ENCODE results near the gene DNAJC6. TPM values are rescaled to one million over a fixed set of nuclear protein-coding genes. Genes with fewer than 3 reads are reported as not detected.
"Not testable (repeated sequence)": the region's sequence is repeated elsewhere in the genome, so short reads cannot be mapped to it uniquely, and the experiment has no call there.

DNAJC6 gene
- total and polyA plus RNA-seq, 12 donors: 0.88 to 10.5 (median 5.2) TPM

DNA sequence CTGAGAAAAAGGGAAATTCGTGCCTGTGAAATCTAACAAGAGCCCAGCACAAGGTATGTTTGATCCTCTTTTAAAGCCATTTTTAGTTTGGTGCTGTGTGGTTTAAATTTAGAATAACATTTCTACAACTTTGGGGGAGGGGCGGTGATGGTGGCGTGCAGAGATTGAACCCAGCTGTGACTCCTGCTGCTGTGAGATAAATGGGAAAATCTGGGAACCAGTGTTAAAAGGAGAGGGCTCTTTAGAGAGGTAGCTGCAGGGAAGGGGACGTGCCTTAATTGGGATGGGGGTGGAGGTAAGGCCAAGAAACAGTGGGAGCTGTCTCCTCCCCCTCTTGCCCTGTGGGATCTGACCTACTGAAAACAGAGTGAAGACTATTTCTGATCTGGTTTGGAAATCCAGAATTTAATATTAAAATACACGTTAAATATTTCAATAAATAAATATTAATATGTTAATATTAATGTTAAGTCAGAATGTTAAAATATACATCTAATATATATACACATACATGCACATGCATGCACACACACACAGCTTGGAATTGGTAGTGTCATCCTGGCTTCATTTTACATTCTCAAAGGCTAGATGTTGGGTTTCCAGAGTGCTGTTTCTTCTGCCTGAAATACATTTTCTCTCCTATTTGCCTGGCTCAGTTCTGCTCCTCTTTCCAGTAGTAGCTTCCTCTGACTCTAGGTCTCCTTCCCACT lies 30.1 kb upstream of the DNAJC6 start:
- peak overlapping the region in 6 of 10 donors; percentile 7 to 30 (median 10) for H3K4me3 ChIP-seq
- intact Hi-C loops (cut with DNase I): no loop called here
- H3K4me1 ChIP-seq: peaks cover 0 to 28% (median 18%) of the 10 kb centered on the region in 9 donors
- TF ChIP-seq, protein P1, sequence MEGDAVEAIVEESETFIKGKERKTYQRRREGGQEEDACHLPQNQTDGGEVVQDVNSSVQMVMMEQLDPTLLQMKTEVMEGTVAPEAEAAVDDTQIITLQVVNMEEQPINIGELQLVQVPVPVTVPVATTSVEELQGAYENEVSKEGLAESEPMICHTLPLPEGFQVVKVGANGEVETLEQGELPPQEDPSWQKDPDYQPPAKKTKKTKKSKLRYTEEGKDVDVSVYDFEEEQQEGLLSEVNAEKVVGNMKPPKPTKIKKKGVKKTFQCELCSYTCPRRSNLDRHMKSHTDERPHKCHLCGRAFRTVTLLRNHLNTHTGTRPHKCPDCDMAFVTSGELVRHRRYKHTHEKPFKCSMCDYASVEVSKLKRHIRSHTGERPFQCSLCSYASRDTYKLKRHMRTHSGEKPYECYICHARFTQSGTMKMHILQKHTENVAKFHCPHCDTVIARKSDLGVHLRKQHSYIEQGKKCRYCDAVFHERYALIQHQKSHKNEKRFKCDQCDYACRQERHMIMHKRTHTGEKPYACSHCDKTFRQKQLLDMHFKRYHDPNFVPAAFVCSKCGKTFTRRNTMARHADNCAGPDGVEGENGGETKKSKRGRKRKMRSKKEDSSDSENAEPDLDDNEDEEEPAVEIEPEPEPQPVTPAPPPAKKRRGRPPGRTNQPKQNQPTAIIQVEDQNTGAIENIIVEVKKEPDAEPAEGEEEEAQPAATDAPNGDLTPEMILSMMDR (IDR thresholded peaks at IDR 0.05): no peak
- no peaks in the 10 kb centered on the region for H3K27me3 ChIP-seq
- ATAC-seq (peak in 7 of 8 donors; percentile 22 to 78 (median 53)), DNase-seq (peak; percentile 15 to 42)
- no peaks in the 10 kb centered on the region for H3K36me3 ChIP-seq
- H3K27ac ChIP-seq: peak overlapping the region in 7 of 10 donors; percentile 37 to 81 (median 64)
- 19 to 23% methylated on average over 5 of the region's 5 CpGs for WGBS, 2 donors
- H3K9me3 ChIP-seq: no peaks in the 10 kb centered on the region

DNA sequence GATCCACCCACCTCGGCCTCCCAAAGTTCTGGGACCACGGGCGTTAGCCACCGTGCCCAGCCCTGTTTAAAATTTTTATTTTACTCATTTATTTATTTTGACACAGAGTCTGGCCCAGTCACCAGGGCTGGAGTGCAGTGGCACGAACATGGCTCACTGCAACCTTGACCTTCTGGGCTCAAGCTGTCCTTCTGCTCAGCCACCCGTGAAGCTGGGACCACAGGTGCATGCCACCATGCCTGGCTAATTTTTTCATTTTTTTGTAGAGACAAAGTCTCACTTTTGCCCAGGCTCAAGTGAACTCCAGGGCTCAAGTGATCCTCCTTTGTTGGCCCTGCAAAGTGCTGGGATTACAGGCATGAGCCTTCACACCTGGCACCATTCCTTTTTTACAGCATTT lies 27.5 kb upstream of the DNAJC6 start:
- Histone ChIP-seq H3K27ac (peak overlapping the region in 1 of 10 donors; percentile 2), H3K9me3 (no peaks in the 10 kb centered on the region), H3K27me3 (no peaks in the 10 kb centered on the region), H3K4me1 (peaks cover 0 to 28% (median 18%) of the 10 kb centered on the region in 9 donors), H3K36me3 (no peaks in the 10 kb centered on the region), H3K4me3 (no peak overlapping the region)
- TF ChIP-seq, protein P1 (IDR thresholded peaks at IDR 0.05): no peak
- DNase-seq (no peak), ATAC-seq (no peak)
- intact Hi-C loops (cut with DNase I): no loop called here
- 83 to 92% methylated on average over 6 of the region's 6 CpGs for WGBS, 2 donors

DNA sequence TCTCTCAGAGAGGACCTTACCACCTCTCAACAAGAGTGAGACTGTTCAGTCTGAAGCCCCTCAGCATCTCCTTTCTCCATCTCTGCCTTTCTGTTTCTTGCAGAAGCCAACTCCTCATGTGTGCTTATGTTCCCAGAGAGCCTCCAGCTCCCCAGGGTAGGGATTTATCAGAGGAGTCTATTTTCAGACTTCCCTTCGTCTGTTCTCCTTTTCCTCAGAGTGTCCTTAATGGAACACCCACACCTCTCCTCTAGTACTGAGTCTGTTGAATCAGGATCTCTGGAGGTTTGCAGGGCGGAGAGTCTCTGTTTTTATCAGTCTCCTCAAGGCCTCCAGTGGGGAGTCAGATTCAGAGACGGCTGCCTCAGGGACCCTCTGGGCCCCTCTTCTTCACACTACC lies 25.1 kb upstream of the DNAJC6 start:
- no peaks in the 10 kb centered on the region for H3K27me3 ChIP-seq
- no peaks in the 10 kb centered on the region for H3K36me3 ChIP-seq
- no peaks in the 10 kb centered on the region for H3K9me3 ChIP-seq
- H3K4me3 ChIP-seq: no peak overlapping the region
- TF ChIP-seq, protein P1 (IDR thresholded peaks at IDR 0.05): no peak
- 47 to 52% methylated on average over 3 of the region's 3 CpGs for WGBS, 2 donors
- ATAC-seq (peak in 7 of 8 donors; percentile 38 to 88 (median 74)), DNase-seq (peak in 1 of 2 donors; percentile 11)
- H3K27ac ChIP-seq: peak overlapping the region in 4 of 10 donors; percentile 38 to 60 (median 48)
- intact Hi-C loops (cut with DNase I): no loop called here
- H3K4me1 ChIP-seq: peaks cover 0 to 10% (median 6%) of the 10 kb centered on the region in 9 donors

DNA sequence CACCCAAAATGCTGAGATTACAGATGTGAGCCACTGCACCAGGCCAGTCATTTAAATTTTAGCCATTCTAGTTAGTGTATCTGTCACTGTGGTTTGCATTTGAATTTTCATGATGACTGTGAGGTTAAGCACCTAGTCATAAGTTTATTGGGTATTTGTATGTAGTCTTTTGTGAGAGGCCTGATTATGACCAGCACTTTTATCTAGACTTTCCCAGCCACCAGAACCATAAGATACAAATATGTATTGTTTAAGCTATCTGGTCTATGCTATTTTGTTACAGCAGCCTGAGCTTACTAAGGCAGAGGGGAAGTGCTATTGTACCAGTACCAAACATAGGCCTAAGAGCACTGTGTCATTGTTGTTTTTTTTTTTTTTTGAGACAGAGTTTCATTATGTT lies 19.9 kb upstream of the DNAJC6 start:
- Histone ChIP-seq H3K4me3 (no peak overlapping the region), H3K36me3 (no peaks in the 10 kb centered on the region), H3K27ac (no peak overlapping the region), H3K4me1 (no peaks in the 10 kb centered on the region), H3K27me3 (no peaks in the 10 kb centered on the region), H3K9me3 (no peaks in the 10 kb centered on the region)
- TF ChIP-seq, protein P1 (IDR thresholded peaks at IDR 0.05): no peak
- DNase-seq (no peak), ATAC-seq (no peak)
- intact Hi-C loops (cut with DNase I): no loop called here

DNA sequence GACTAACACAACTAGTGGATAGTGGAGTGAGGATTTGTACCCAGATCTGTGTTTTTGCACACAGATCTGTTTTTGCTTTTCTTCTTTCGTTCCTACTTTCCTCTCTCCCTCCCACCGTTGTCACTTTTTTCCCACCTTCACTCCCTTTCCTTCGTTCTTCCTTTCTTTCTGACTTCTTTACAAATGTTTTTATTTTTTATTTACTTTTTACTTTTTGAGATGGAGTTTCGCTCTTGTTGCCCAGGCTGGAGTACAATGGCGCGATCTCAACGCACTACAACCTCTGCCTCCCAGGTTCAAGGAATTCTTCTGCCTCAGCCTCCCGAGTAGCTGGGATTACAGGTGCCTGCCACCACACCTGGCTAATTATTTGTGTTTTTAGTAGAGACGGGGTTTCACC lies 17.5 kb upstream of the DNAJC6 start:
- H3K4me1 ChIP-seq; ATAC-seq; H3K4me3 ChIP-seq; H3K27ac ChIP-seq; H3K27me3 ChIP-seq; intact Hi-C loops (cut with DNase I); H3K9me3 ChIP-seq; H3K36me3 ChIP-seq; DNase-seq: not testable (repeated sequence)
- WGBS, 2 donors: 82 to 89% methylated on average over 9 of the region's 9 CpGs

All from heart right ventricle (tissue), 16 donors.